Islet precursor cell (in vitro differentiated cells): ENCODE measurements around the gene ECPAS.
A peak's percentile ranks its signal among the peaks of the same experiment; 100 is the strongest.
"Not testable (repeated sequence)": the region's sequence is repeated elsewhere in the genome, so short reads cannot be mapped to it uniquely, and the experiment has no call there.

Experiments used
- DNase-seq: peaks from one replicate; pipeline ENCODE4 v3.0.0-alpha.2; 2018

ECPAS gene

GRCh38 chr9:111407813-111408212 is 76.4 kb downstream of the ECPAS start:
- no peak for DNase-seq

- DNase-seq, result no peak
Observed at GRCh38 chr9:111405701-111406100, 78.5 kb downstream of the ECPAS start.

- peak; percentile 50 for DNase-seq
Observed at GRCh38 chr9:111401486-111401885, 82.7 kb downstream of the ECPAS start.

GRCh38 chr9:111400564-111400898 is 83.7 kb downstream of the ECPAS start:
- no peak for DNase-seq

- DNase-seq, result peak; percentile 65
Observed at GRCh38 chr9:111399772-111400563, 84.2 kb downstream of the ECPAS start.

GRCh38 chr9:111399211-111399739 is 84.9 kb downstream of the ECPAS start:
- DNase-seq, result no peak

GRCh38 chr9:111393971-111394370 is 90.2 kb downstream of the ECPAS start:
- DNase-seq, result no peak

GRCh38 chr9:111389406-111389805 is 94.8 kb downstream of the ECPAS start:
- DNase-seq, result no peak

GRCh38 chr9:111386386-111386785 is 97.8 kb downstream of the ECPAS start:
- DNase-seq, result no peak

- no peak for DNase-seq
Observed at GRCh38 chr9:111381006-111381405, 103.2 kb downstream of the ECPAS start.

GRCh38 chr9:111375817-111376564 is 108.2 kb downstream of the ECPAS start:
- no peak for DNase-seq

GRCh38 chr9:111375062-111375461 is 109.1 kb downstream of the ECPAS start:
- DNase-seq, result no peak

GRCh38 chr9:111372297-111372696 is 111.9 kb downstream of the ECPAS start:
- no peak for DNase-seq

GRCh38 chr9:111366978-111367377 is 117.2 kb downstream of the ECPAS start:
- DNase-seq, result no peak

GRCh38 chr9:111362526-111362925 is 121.7 kb downstream of the ECPAS start:
- DNase-seq, result no peak

- DNase-seq, result no peak
Observed at GRCh38 chr9:111360881-111361280, 123.3 kb downstream of the ECPAS start.

GRCh38 chr9:111356481-111357244 is 127.5 kb downstream of the ECPAS start:
- peak; percentile 53 for DNase-seq

- DNase-seq, result no peak
Observed at GRCh38 chr9:111352545-111352944, 131.6 kb downstream of the ECPAS start.

- DNase-seq, result no peak
Observed at GRCh38 chr9:111350556-111350955, 133.6 kb downstream of the ECPAS start.

- DNase-seq, result no peak
Observed at GRCh38 chr9:111349766-111350165, 134.4 kb downstream of the ECPAS start.

- no peak for DNase-seq
Observed at GRCh38 chr9:111348821-111349271, 135.3 kb downstream of the ECPAS start.

GRCh38 chr9:111334318-111334863 is 149.8 kb downstream of the ECPAS start:
- DNase-seq, result not testable (repeated sequence)

GRCh38 chr9:111330124-111330523 is 154.1 kb downstream of the ECPAS start, which contains the start of gene OR2K2:
Gene OR2K2 (minus strand): TSS chr9:111330224. CDS start chr9:111328433, 1,791 bp downstream.
- DNase-seq, result no peak
